DND-41 (cell line): ENCODE results near the gene DYRK1A.

Experiments used
- ATAC-seq: fragments of 200-7000 bp; cut with Tn5 transposase; 3 replicates; pipeline ENCODE4 v1.9.1; 2021; ENCODE audit warnings: low read depth; ENCODE audit not compliant: insufficient read depth
- DNase-seq: peaks from one replicate; pipeline ENCODE4 v3.0.0-alpha.2; 2020
- H2AFZ ChIP-seq: 2 replicates; pipeline ENCODE4 v1.6.0; 2012; ENCODE audit warnings: low read depth, low read length
- H3K27ac ChIP-seq: 2 replicates; pipeline ENCODE4 v1.5.1; 2012; ENCODE audit warnings: low read length, inconsistent platforms
- H3K27me3 ChIP-seq: fragments of 200-600 bp; sonication (generic); 2 replicates; pipeline ENCODE4 v1.6.0; 2012; ENCODE audit warnings: low read length, mild to moderate bottlenecking, inconsistent platforms; ENCODE audit not compliant: insufficient read depth, poor library complexity
- H3K36me3 ChIP-seq: 2 replicates; pipeline ENCODE4 v1.5.1; 2012; ENCODE audit warnings: low read length, inconsistent platforms; ENCODE audit not compliant: insufficient read depth
- H3K4me1 ChIP-seq: 2 replicates; pipeline ENCODE4 v1.5.1; 2012; ENCODE audit warnings: mild to moderate bottlenecking, low read length; ENCODE audit not compliant: insufficient read depth
- H3K4me2 ChIP-seq: 2 replicates; pipeline ENCODE4 v1.6.0; 2012; ENCODE audit warnings: mild to moderate bottlenecking, moderate library complexity, low read length, inconsistent platforms; ENCODE audit not compliant: insufficient read depth
- H3K4me3 ChIP-seq, 2 experiments: fragments of 200-600 bp in 1 of 2; shearing (Covaris generic) in 1 of 2; 2 replicates each; pipeline ENCODE4 v1.5.1; 2012 to 2016; ENCODE audit warnings: inconsistent platforms in 2 of 2, low read length in 2 of 2, mild to moderate bottlenecking in 2 of 2, low read depth in 1 of 2, moderate library complexity in 1 of 2
- H3K79me2 ChIP-seq: 2 replicates; pipeline ENCODE4 v1.6.0; 2012; ENCODE audit warnings: low read length, inconsistent platforms; ENCODE audit not compliant: insufficient read depth
- H3K9ac ChIP-seq: 2 replicates; pipeline ENCODE4 v1.6.0; 2012; ENCODE audit warnings: low read depth, mild to moderate bottlenecking, inconsistent platforms, low read length, moderate library complexity
- H3K9me3 ChIP-seq: 2 replicates; pipeline ENCODE4 v1.5.1; 2012; ENCODE audit warnings: low read length, moderate library complexity, mild to moderate bottlenecking, inconsistent platforms; ENCODE audit not compliant: insufficient read depth, severe bottlenecking
- H4K20me1 ChIP-seq: 2 replicates; pipeline ENCODE4 v1.6.0; 2012; ENCODE audit warnings: low read length; ENCODE audit not compliant: insufficient read depth
- CTCF ChIP-seq: IDR thresholded peaks from 2 replicates; pipeline ENCODE4 v1.5.1; 2012; ENCODE audit warnings: borderline replicate concordance, low read length, moderate library complexity, mild to moderate bottlenecking; ENCODE audit not compliant: poor library complexity, severe bottlenecking; ENCODE audit errors: extremely low read depth
- EZH2 ChIP-seq: IDR thresholded peaks from 3 replicates; pipeline ENCODE4 v1.6.1; 2012; ENCODE audit warnings: borderline replicate concordance, low read depth, mild to moderate bottlenecking, moderate library complexity, low read length, inconsistent platforms; ENCODE audit not compliant: severe bottlenecking

DYRK1A gene

GRCh38 chr21:37346841-37347430 lies 19.6 kb upstream of the DYRK1A start:
- H3K9me3 ChIP-seq: peaks cover 20% of the 10 kb centered on the region
- TF ChIP-seq CTCF (no peak), EZH2 (no peak)
- no peaks in the 10 kb centered on the region for H3K27me3 ChIP-seq
- ATAC-seq: no peak
- no peak overlapping the region for H3K4me2 ChIP-seq
- no peak overlapping the region for H3K27ac ChIP-seq
- no peak for DNase-seq
- no peak overlapping the region for H3K9ac ChIP-seq
- H2AFZ ChIP-seq: no peak overlapping the region
- no peaks in the 10 kb centered on the region for H3K4me1 ChIP-seq
- no peaks in the 10 kb centered on the region for H3K79me2 ChIP-seq
- no peak overlapping the region for H3K4me3 ChIP-seq
- H3K36me3 ChIP-seq: no peaks in the 10 kb centered on the region
- H4K20me1 ChIP-seq: no peaks in the 10 kb centered on the region

GRCh38 chr21:37348664-37349063 lies 17.9 kb upstream of the DYRK1A start:
- TF ChIP-seq EZH2: no peak
- no peak for TF ChIP-seq CTCF
- no peak for DNase-seq
- no peak overlapping the region for H3K9ac ChIP-seq

GRCh38 chr21:37350472-37350871 lies 16.1 kb upstream of the DYRK1A start:
- H3K27me3 ChIP-seq: no peaks in the 10 kb centered on the region
- no peak for TF ChIP-seq EZH2
- TF ChIP-seq CTCF: no peak
- H2AFZ ChIP-seq: no peak overlapping the region
- no peak for DNase-seq
- H3K9ac ChIP-seq: no peak overlapping the region
- H3K4me3 ChIP-seq: no peak overlapping the region
- peaks cover 20% of the 10 kb centered on the region for H3K9me3 ChIP-seq
- no peaks in the 10 kb centered on the region for H3K79me2 ChIP-seq
- no peak overlapping the region for H3K4me2 ChIP-seq
- H3K4me1 ChIP-seq: no peaks in the 10 kb centered on the region
- H3K36me3 ChIP-seq: no peaks in the 10 kb centered on the region
- ATAC-seq: no peak
- no peaks in the 10 kb centered on the region for H4K20me1 ChIP-seq
- no peak overlapping the region for H3K27ac ChIP-seq

More at GRCh38 chr21:37348664-37349063, 17.9 kb upstream of the DYRK1A start:
- no peak overlapping the region for H3K27ac ChIP-seq
- no peaks in the 10 kb centered on the region for H3K36me3 ChIP-seq
- H2AFZ ChIP-seq: no peak overlapping the region
- H3K9me3 ChIP-seq: peaks cover 20% of the 10 kb centered on the region
- H3K4me1 ChIP-seq: no peaks in the 10 kb centered on the region
- H3K79me2 ChIP-seq: no peaks in the 10 kb centered on the region
- H3K4me3 ChIP-seq: 0 out of 4 replicates have a peak overlapping the region, but pooled peaks of 1 of the 2 experiments have one; percentile 11
- no peaks in the 10 kb centered on the region for H3K27me3 ChIP-seq
- ATAC-seq: no peak
- no peak overlapping the region for H3K4me2 ChIP-seq
- H4K20me1 ChIP-seq: no peaks in the 10 kb centered on the region
